IPS DF 19.7 (cell line): ENCODE data around the gene FCGBP.

Source experiments
- DNase-seq: peaks from one replicate; pipeline ENCODE4 v3.0.0-alpha.2; 2013; ENCODE audit warnings: low read depth, low spot score

The FCGBP gene

GRCh38 chr19:39946532-39946931 is 12.1 kb upstream of the FCGBP start:
- DNase-seq = no peak

- no peak for DNase-seq
Measured at GRCh38 chr19:39943586-39943985, 9.2 kb upstream of the FCGBP start.

DNA sequence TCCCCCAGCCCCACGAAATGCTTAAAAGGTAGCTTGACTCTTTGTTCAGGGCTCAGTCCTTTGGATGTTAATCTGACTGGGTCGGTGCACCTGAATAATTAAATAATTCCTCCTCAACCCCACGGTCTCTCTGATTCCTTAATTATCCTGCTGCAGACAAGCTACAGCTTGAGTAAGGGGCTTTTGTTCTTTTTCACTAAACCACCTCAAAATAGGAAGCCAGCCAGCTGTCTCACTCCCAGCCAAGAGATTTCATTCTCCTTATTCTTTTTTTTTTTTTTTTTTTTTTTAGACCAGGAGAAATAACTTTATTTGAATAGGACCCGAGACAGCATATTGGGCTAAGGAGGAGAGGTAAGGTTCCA is 7.9 kb upstream of the FCGBP start:
- no peak for DNase-seq

DNA sequence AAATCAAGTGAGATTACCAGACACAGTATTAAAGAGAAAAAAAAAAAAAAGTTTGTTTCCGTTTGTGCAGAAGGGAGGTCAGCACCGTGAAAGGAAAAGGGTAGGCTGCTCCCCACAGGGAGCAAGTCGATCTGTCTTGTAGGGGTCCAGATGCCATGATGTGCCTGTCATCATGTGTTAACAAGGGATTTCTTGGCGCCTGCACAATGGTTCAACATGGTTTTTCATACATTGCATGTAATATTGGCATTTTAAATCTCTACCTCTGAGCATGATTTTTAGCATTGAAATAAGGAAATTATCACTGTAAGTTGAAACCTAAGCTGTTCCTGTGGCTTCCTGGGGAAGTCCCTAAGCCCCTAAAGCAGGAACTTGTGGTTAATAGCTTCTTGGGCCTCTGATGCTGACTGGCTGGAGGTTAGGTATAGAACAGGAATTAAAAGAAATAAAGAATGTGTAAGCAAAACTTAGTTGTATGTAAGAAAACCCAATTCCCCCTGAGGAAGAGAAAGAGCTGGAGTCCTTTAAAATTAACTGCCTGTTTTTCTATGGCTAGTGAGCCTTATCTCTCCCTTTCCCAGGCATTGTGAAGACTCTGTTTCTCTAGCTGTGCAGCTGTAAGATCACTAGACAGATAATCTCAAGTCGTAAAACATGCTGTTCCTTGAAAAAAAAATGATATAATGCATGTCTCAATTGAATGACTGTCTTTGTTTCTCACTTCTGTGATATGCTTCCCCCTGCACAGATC is 7.4 kb upstream of the FCGBP start:
- DNase-seq = no peak

DNA sequence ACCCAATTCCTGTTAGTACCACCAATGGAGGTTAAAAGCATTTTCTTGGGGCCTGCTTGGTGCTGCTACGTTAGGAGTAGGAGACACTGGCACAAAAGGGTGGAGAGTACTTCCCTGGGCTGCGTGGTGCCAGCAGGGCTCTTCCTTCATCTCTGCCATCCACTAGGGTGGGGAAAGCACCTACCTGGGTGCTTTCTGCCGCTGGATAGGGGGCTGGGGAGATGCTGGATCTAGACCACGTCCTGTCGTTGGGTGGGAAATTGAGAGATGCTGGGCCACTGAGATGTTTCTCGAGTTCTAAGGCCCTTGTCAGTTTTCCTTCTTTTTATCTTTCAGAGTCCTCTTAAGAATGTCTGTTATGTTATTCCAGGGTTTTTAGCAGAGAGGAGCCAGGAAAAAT is 6.7 kb upstream of the FCGBP start:
- DNase-seq = no peak

- DNase-seq = no peak
Measured at GRCh38 chr19:39940221-39940833, 5.9 kb upstream of the FCGBP start.

GRCh38 chr19:39939556-39939955 is 5.1 kb upstream of the FCGBP start:
- no peak for DNase-seq

GRCh38 chr19:39937787-39938186 is 3.4 kb upstream of the FCGBP start:
- DNase-seq = no peak

DNA sequence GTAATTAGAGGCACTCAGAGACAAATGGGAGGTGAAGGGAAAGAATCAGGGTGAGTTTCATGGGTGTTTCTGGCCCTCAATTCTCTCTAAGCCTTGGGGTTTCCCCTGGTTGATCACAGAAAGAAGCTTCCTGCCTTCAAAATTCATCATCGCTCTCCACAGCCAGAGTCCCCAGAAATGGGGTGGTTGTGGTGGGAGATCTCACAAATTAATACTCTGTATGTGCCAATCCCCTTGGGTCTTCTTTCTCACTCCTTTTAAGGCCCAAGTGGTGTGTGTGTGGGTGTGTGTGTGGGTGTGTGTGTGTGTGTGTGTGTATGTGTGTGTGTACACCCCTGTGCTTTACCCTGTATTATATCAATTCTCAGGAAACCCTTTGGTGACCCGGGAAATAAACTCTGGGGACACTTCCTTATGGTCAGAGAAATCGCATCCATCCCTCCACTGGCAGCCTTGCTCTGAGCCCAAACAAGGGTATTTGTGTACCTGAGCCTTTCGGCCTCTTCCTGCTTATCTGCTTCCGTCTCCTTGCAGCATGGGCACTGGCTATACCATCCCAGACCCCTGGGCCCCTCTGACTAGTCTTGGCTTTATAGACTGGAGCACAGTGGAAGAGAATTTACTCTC is 2.8 kb upstream of the FCGBP start:
- no peak for DNase-seq

- DNase-seq = no peak
Measured at GRCh38 chr19:39936622-39937021, 2.2 kb upstream of the FCGBP start.

DNA sequence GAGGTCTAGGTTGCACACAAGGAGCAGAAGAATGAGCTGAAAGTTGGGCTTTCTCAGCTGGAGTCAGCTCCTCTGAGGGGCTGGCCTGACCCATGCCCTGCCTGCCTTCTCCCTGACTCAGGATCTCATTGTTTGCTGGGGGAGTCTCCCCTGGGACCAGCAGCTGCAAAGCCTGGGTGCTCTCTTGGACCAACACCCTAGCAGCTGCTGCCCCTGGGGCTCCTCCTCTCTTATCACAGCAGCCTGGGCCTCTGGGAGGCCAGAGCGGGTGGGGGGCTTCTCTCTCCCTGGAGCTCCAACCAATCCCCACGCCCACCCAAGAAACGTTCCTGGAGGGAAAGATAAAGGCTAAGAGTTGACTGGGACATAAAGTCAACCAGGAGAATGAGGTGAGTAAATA is 1.6 kb upstream of the FCGBP start:
- DNase-seq = no peak

DNA sequence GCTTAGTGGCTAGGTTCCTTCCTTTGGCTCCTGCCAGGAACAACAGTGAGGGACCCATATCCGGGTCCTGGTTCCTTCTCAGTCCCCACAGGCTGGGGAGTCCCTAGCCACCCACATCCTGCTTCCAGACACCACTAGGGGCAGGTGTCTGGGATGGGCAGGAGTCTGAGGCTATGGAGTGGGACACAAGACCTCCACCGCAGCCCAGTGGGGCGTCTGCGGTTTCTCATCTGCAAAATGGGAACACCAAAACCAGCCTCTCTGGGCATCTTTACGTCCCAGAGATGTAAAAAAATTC is 879 bp upstream of the FCGBP start:
- DNase-seq = no peak

DNA sequence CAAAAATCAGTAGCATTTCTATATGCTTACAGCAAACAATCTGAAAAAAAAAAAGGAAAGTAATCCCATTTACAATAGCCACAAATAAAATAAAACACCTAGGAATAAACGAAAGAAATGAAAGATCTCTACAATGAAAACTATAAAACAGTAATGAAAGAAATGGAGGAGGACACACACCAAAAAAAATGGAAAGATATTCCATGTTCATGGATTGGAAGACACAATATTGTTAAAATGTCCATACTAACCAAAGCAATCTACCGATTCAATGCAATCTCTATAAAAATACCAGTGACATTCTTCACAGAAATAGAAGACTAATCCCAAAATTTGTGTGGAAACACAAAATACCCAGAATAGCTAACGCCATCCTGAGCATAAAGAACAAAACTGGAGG is 4.7 kb downstream of the FCGBP start:
- no peak for DNase-seq

- DNase-seq = no peak
Measured at GRCh38 chr19:39928357-39928725, 6.1 kb downstream of the FCGBP start.

GRCh38 chr19:39927524-39928356 is 6.7 kb downstream of the FCGBP start:
- no peak for DNase-seq

DNA sequence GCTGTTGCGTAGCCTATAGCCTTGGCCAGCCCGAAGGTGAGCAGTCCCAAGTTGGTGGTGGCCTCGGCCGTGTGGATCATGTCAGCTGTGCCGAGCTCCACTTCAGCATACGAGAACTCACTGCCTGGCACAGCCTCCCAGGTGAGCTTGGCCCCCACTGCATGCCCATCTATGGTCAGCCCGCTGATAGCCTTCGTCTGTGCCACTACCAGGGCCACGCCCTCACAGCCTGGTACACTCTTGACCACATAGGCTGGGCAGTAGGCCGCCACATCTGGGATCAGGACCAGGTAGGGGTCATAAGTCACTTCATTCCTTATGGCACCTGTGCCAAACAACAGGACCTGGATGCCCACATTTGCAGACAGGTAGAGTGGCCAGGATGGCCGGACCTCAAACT is 7.4 kb downstream of the FCGBP start:
- no peak for DNase-seq

- DNase-seq = no peak
Measured at GRCh38 chr19:39926170-39926760, 8.2 kb downstream of the FCGBP start.

GRCh38 chr19:39924952-39925351 is 9.5 kb downstream of the FCGBP start:
- no peak for DNase-seq

- DNase-seq = no peak
Measured at GRCh38 chr19:39924389-39924788, 10.0 kb downstream of the FCGBP start.

DNA sequence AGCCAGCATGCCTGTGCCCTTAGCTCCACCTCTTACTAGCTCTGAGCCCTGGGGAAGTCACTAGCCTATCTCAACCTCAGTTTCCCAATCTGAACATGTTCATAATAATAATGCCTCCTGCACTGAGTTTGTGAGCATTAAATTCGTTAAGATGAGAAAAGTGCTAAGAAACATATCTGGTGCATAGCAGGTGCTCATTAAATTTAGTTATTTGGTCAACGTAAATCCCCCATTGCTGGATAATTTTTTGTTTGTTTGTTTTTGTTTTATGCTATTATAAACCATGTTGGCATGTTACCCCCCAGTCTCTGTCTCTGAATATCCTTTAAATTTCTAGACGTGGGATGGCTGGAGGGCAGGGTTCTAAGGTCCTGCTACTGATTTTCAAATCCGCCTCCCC is 10.6 kb downstream of the FCGBP start:
- DNase-seq = no peak

DNA sequence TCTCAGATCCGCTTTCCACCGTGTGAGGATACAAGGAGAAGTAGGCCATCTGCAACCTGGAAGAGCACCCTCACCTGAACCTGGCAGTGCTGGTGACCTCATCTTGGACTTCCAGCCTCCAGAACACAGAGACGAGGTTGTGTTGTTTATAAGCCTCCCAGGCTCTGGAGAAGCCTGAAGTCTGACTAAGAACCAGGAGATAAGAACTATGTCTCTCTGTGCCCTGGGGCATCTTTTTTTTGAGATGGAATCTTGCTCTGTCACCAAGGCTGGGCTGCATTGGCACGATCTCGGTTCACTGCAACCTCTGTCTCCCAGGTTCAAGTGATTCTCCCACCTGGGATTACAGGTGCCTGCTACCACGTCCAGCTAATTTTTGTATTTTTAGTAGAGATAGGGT is 14.5 kb downstream of the FCGBP start:
- DNase-seq = no peak

- DNase-seq = no peak
Measured at GRCh38 chr19:39918183-39918651, 16.2 kb downstream of the FCGBP start.
